ENCODE measurements around the gene NDFIP1.
"Not testable (repeated sequence)": the region's sequence is repeated elsewhere in the genome, so short reads cannot be mapped to it uniquely, and the experiment has no call there.

The NDFIP1 gene

GRCh38 chr5:142188691-142189090 is 80.1 kb downstream of the NDFIP1 start:
- not testable (repeated sequence) for H3K4me3 Mint-ChIP-seq; H3K27ac Mint-ChIP-seq; H3K27me3 Mint-ChIP-seq; DNase-seq; H3K36me3 Mint-ChIP-seq (ENCODE audit: low read depth); H3K9me3 Mint-ChIP-seq; H3K4me1 Mint-ChIP-seq (ENCODE audit: low read depth)

- no peak for DNase-seq
- Mint-ChIP-seq H3K27me3 (no peaks in the 10 kb centered on the region), H3K36me3 (ENCODE audit: low read depth) (no peaks in the 10 kb centered on the region), H3K4me1 (ENCODE audit: low read depth) (peaks cover 1% of the 10 kb centered on the region), H3K9me3 (no peaks in the 10 kb centered on the region), H3K4me3 (no peak overlapping the region), H3K27ac (no peak overlapping the region)
Observed at GRCh38 chr5:142189813-142190212, 81.2 kb downstream of the NDFIP1 start.

DNA sequence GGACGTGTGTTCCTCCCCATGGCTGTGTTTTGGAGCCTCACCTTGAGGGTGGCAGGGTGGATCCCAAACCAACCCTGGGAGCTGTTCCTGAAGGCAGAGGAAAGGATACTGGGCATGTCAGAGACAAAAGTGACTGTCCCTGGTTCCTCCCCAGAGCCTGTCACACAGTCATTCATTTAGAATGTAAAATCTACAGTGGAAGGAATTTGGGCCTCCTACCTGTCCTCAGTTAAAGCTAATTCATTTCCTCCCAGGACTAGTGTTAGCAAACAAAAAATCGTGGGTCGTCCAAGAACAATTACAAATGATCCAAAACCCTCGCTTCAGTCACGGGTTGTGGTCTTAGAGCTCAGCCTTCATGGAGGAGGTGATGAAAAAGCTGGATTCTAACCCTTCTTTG is 83.2 kb downstream of the NDFIP1 start:
- Mint-ChIP-seq H3K9me3 (no peaks in the 10 kb centered on the region), H3K36me3 (ENCODE audit: low read depth) (no peaks in the 10 kb centered on the region), H3K4me1 (ENCODE audit: low read depth) (peaks cover 1% of the 10 kb centered on the region), H3K27me3 (no peaks in the 10 kb centered on the region), H3K4me3 (no peak overlapping the region), H3K27ac (no peak overlapping the region)
- DNase-seq, result no peak

GRCh38 chr5:142192286-142193113 is 83.9 kb downstream of the NDFIP1 start:
- no peak for DNase-seq
- Mint-ChIP-seq H3K27ac (no peak overlapping the region), H3K4me3 (no peak overlapping the region), H3K27me3 (no peaks in the 10 kb centered on the region), H3K4me1 (ENCODE audit: low read depth) (no peaks in the 10 kb centered on the region), H3K36me3 (ENCODE audit: low read depth) (no peaks in the 10 kb centered on the region), H3K9me3 (no peaks in the 10 kb centered on the region)

DNA sequence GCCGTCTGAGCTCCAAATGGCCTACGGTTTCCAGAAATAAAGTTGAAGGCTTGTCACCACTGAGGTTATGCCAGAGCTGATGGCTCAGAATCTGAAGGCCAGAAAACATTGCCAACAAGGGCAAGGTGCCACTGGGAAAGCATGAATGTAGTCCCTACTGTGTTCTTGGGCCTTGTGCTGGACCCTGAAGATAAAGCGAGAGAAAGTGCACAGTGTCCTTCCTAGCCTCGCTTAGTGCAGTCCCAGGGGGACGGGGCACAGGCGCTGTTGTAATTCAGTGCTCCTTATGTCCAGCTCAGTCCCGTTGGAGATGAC is 84.5 kb downstream of the NDFIP1 start:
- Mint-ChIP-seq H3K4me1 (ENCODE audit: low read depth) (no peaks in the 10 kb centered on the region), H3K27ac (no peak overlapping the region), H3K36me3 (ENCODE audit: low read depth) (no peaks in the 10 kb centered on the region), H3K4me3 (no peak overlapping the region), H3K9me3 (no peaks in the 10 kb centered on the region), H3K27me3 (no peaks in the 10 kb centered on the region)
- DNase-seq, result no peak

- H3K27me3 Mint-ChIP-seq, result no peaks in the 10 kb centered on the region
- DNase-seq, result no peak
- H3K4me1 Mint-ChIP-seq (ENCODE audit: low read depth), result no peaks in the 10 kb centered on the region
- H3K36me3 Mint-ChIP-seq (ENCODE audit: low read depth), result no peaks in the 10 kb centered on the region
- H3K27ac Mint-ChIP-seq, result no peak overlapping the region
- H3K4me3 Mint-ChIP-seq, result no peak overlapping the region
- H3K9me3 Mint-ChIP-seq, result no peaks in the 10 kb centered on the region
Observed at GRCh38 chr5:142197098-142197497, 88.5 kb downstream of the NDFIP1 start.

DNA sequence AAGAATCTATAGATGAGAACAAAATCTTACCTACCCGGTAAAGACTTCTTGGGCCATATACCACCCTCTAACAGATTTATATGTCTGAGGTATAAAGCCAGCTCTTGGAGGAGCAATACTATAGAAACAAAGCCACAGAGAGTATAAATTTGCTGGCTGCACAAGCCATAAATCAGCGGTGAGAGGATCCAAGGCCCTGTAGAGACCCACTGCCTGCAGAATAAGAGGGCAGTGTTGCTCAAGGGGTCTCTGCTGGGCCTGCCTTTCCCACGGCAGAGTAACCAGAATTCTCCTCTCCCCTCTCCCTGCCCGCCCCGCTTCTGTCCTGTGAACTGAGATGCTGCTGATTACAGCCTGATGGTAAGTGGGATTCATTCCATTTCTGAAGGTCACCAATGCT is 89.2 kb downstream of the NDFIP1 start:
- no peaks in the 10 kb centered on the region for H3K36me3 Mint-ChIP-seq (ENCODE audit: low read depth)
- H3K27ac Mint-ChIP-seq, result no peak overlapping the region
- no peak overlapping the region for H3K4me3 Mint-ChIP-seq
- H3K4me1 Mint-ChIP-seq (ENCODE audit: low read depth), result no peaks in the 10 kb centered on the region
- no peak for DNase-seq
- no peaks in the 10 kb centered on the region for H3K27me3 Mint-ChIP-seq
- H3K9me3 Mint-ChIP-seq, result no peaks in the 10 kb centered on the region

DNA sequence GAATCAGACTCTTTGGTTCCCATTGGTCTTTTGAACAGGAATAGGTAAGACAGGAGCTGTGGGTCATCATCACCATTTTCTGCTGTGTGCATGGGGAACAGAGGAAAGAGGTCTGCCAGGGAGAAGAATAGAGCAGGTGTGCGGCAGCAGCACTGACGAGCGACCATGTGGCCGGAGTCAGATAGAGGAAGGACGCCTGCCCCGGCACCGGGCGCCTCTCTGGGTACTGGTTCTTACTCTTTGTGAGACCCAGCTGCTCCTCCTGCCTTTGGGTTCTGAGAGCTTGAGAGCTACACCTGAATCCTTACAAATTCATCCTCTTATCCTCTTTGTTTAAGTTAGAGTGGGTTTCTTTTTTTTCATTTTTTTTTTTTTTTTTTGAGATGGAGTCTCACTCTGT is 90.8 kb downstream of the NDFIP1 start:
- Mint-ChIP-seq H3K36me3 (ENCODE audit: low read depth) (no peaks in the 10 kb centered on the region), H3K9me3 (no peaks in the 10 kb centered on the region), H3K4me3 (no peak overlapping the region), H3K27me3 (no peaks in the 10 kb centered on the region), H3K27ac (no peak overlapping the region), H3K4me1 (ENCODE audit: low read depth) (no peaks in the 10 kb centered on the region)
- DNase-seq, result no peak

- Mint-ChIP-seq H3K4me1 (ENCODE audit: low read depth) (no peaks in the 10 kb centered on the region), H3K36me3 (ENCODE audit: low read depth) (no peaks in the 10 kb centered on the region), H3K4me3 (no peak overlapping the region), H3K9me3 (no peaks in the 10 kb centered on the region), H3K27me3 (no peaks in the 10 kb centered on the region), H3K27ac (no peak overlapping the region)
- no peak for DNase-seq
Observed at GRCh38 chr5:142200387-142200786, 91.8 kb downstream of the NDFIP1 start.

DNA sequence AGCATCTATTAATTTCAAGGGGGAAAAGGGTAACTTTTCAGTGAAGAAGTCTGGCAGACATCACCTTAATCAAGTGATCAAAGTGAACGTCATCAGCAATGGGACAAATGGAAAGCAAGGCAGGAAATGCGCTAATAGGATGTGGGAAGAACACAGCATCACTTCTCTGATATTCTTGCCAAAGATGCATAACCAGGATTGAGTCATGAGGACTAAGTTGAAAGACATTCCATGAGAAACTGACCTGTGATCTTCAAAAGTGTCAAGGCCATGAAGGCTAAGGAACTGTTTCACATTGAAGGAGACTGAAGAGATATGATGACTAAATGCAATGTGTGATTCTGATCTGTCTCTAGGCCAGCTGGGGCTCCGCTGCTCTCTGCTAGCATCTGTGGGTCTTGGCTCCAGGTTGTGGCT is 92.9 kb downstream of the NDFIP1 start:
- Mint-ChIP-seq H3K27me3 (no peaks in the 10 kb centered on the region), H3K4me3 (no peak overlapping the region), H3K27ac (no peak overlapping the region), H3K36me3 (ENCODE audit: low read depth) (no peaks in the 10 kb centered on the region), H3K9me3 (no peaks in the 10 kb centered on the region), H3K4me1 (ENCODE audit: low read depth) (no peaks in the 10 kb centered on the region)
- DNase-seq, result no peak

- no peak overlapping the region for H3K27ac Mint-ChIP-seq
- H3K27me3 Mint-ChIP-seq, result no peaks in the 10 kb centered on the region
- no peaks in the 10 kb centered on the region for H3K9me3 Mint-ChIP-seq
- DNase-seq, result no peak
- no peaks in the 10 kb centered on the region for H3K4me1 Mint-ChIP-seq (ENCODE audit: low read depth)
- H3K36me3 Mint-ChIP-seq (ENCODE audit: low read depth), result no peaks in the 10 kb centered on the region
- H3K4me3 Mint-ChIP-seq, result no peak overlapping the region
Observed at GRCh38 chr5:142202282-142202681, 93.7 kb downstream of the NDFIP1 start.
